Measurements from ENCODE around the gene MAML2. TPM values are rescaled to one million over a fixed set of nuclear protein-coding genes. Genes with fewer than 3 reads are reported as not detected.

The MAML2 gene
- polyA plus RNA-seq, 1 of the 3 experiments (the other 2 are of a cell fraction) = 20.1 TPM

DNA sequence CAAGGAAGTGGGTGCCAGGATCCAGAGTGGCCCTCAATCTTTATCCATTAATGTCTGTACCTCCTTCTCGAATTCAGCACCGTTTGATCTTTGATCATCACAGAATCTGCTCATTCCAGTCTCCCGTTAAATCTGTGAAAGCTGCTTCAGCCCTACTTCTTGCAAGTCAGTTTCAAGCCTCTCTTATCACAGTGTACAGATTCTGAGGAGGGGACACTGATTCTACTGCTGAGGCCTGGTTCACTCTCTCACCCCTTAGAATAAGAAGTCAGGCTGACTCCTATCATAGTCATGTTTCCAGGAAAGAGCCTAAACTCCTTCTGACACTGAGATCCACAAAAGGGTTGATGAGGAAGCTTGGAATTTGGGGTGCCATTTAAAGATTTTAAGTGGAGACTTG is 39.0 kb downstream of the MAML2 start:
- Histone ChIP-seq H2AFZ (ENCODE audit: low read depth) (no peak overlapping the region), H3K27ac (ENCODE audit: low read depth in 2 of 2, low read length in 1 of 2) (peak overlapping the region in 1 of 2 experiments; percentile 100; a peak in 2 of 4 replicates), H3K9ac (peak overlapping the region; percentile 46; the same call in 1 of the 2 replicates), H3K4me3 (ENCODE audit: low read depth in 2 of 2, low read length in 1 of 2) (no peak overlapping the region), H3K36me3 (replicated peaks in 1 of 2; ENCODE audit: control insufficient read depth in 1 of 2, insufficient read depth in 2 of 2, low read length in 1 of 2) (peaks cover 0 to 5% of the 10 kb centered on the region in 2 experiments), H3K9me3 (no peaks in the 10 kb centered on the region), H3K27me3 (ENCODE audit: insufficient read depth) (no peaks in the 10 kb centered on the region), H3K79me2 (ENCODE audit: insufficient read depth) (peaks cover 84% of the 10 kb centered on the region), H3K4me2 (peak overlapping the region; percentile 46), H3K4me1 (ENCODE audit: control insufficient read depth in 1 of 2, insufficient read depth in 2 of 2, low read depth in 1 of 2, low read length in 1 of 2) (peaks cover 13 to 69% of the 10 kb centered on the region in 2 experiments), H3K9me2 (no peaks in the 10 kb centered on the region), H4K20me1 (ENCODE audit: insufficient read depth) (no peaks in the 10 kb centered on the region), H3F3A (replicated peaks; ENCODE audit: insufficient read depth) (peaks cover 53% of the 10 kb centered on the region)
- 83% methylated on average over 3 of the region's 3 CpGs for WGBS (ENCODE audit: low lambda C conversion rate)
- ChIA-PET CTCF (no interaction called here), POLR2A (no interaction called here)
- TF ChIP-seq, protein P1, sequence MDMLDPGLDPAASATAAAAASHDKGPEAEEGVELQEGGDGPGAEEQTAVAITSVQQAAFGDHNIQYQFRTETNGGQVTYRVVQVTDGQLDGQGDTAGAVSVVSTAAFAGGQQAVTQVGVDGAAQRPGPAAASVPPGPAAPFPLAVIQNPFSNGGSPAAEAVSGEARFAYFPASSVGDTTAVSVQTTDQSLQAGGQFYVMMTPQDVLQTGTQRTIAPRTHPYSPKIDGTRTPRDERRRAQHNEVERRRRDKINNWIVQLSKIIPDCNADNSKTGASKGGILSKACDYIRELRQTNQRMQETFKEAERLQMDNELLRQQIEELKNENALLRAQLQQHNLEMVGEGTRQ (IDR thresholded peaks at IDR 0.05; ENCODE audit: borderline replicate concordance, low read depth, low read length) = no peak
- DNase-seq = no peak

DNA sequence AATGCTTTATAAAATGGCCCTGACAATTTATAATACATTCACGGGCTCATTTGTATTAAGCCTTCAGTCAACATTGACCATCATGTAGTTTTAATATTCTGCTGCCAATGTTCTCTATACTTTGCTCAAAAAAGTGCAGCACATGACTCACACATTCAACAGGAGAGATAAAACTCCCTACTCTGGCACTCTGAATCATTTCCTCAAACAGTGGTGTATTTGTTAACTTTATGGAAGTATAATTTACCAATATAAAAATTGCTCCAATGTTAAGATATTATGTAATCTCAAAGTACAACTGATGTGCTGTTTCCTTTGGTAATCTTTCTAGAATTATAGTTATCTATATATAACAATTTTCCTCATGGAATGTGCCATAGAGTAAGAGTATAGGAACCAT is 39.9 kb downstream of the MAML2 start:
- H3K4me2 ChIP-seq = peak overlapping the region; percentile 46
- peaks cover 78% of the 10 kb centered on the region for H3K79me2 ChIP-seq (ENCODE audit: insufficient read depth)
- peak overlapping the region; percentile 46; the same call in 1 of the 2 replicates for H3K9ac ChIP-seq
- H3K9me2 ChIP-seq = no peaks in the 10 kb centered on the region
- peak overlapping the region; percentile 22 to 100; a peak in 3 of 4 replicates for H3K27ac ChIP-seq (ENCODE audit: low read depth in 2 of 2, low read length in 1 of 2)
- WGBS (ENCODE audit: low lambda C conversion rate) = 10% methylated on average over 1 of the region's 1 CpG
- TF ChIP-seq NFIC (IDR thresholded peaks at IDR 0.05; ENCODE audit: borderline replicate concordance) (peak; percentile 36; the same call in 1 of the 2 replicates), JUND (IDR thresholded peaks at IDR 0.05) (peak; percentile 85), TEAD4 (IDR thresholded peaks at IDR 0.05; ENCODE audit: borderline replicate concordance, insufficient read depth) (no peak), TCF12 (IDR thresholded peaks at IDR 0.05) (peak; percentile 65), MEF2A (IDR thresholded peaks at IDR 0.05; ENCODE audit: borderline replicate concordance, low read depth) (0 out of 2 replicates have a peak, but pooled peaks have one; percentile 15), SMC3 (IDR thresholded peaks at IDR 0.05; ENCODE audit: low read depth, low read length) (no peak), EP300 (IDR thresholded peaks at IDR 0.05; ENCODE audit: borderline replicate concordance in 1 of 2, low read depth in 1 of 2, low read length in 1 of 2) (peak in 1 of 2 experiments; percentile 36; a peak in 1 of 4 replicates), FOSL2 (IDR thresholded peaks at IDR 0.05; ENCODE audit: borderline replicate concordance, low read depth) (peak; percentile 93)
- TF ChIP-seq, protein P2, sequence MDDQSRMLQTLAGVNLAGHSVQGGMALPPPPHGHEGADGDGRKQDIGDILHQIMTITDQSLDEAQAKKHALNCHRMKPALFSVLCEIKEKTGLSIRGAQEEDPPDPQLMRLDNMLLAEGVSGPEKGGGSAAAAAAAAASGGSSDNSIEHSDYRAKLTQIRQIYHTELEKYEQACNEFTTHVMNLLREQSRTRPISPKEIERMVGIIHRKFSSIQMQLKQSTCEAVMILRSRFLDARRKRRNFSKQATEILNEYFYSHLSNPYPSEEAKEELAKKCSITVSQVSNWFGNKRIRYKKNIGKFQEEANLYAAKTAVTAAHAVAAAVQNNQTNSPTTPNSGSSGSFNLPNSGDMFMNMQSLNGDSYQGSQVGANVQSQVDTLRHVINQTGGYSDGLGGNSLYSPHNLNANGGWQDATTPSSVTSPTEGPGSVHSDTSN (IDR thresholded peaks at IDR 0.05) = peak; percentile 56
- TF ChIP-seq, protein P3, sequence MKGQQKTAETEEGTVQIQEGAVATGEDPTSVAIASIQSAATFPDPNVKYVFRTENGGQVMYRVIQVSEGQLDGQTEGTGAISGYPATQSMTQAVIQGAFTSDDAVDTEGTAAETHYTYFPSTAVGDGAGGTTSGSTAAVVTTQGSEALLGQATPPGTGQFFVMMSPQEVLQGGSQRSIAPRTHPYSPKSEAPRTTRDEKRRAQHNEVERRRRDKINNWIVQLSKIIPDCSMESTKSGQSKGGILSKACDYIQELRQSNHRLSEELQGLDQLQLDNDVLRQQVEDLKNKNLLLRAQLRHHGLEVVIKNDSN (IDR thresholded peaks at IDR 0.05; ENCODE audit: borderline replicate concordance, low read depth) = peak; percentile 44; the same call in 1 of the 2 replicates
- peaks cover 2 to 8% of the 10 kb centered on the region in 2 experiments for H3K36me3 ChIP-seq (replicated peaks in 1 of 2; ENCODE audit: control insufficient read depth in 1 of 2, insufficient read depth in 2 of 2, low read length in 1 of 2)
- POLR2A ChIA-PET = no interaction called here
- H3K4me1 ChIP-seq (ENCODE audit: control insufficient read depth in 1 of 2, insufficient read depth in 2 of 2, low read depth in 1 of 2, low read length in 1 of 2) = peaks cover 9 to 59% of the 10 kb centered on the region in 2 experiments
- H3K27me3 ChIP-seq (ENCODE audit: insufficient read depth) = no peaks in the 10 kb centered on the region
- H2AFZ ChIP-seq (ENCODE audit: low read depth) = no peak overlapping the region
- no peak for DNase-seq
- H3F3A ChIP-seq (replicated peaks; ENCODE audit: insufficient read depth) = peaks cover 44% of the 10 kb centered on the region
- H3K4me3 ChIP-seq (ENCODE audit: low read depth in 2 of 2, low read length in 1 of 2) = no peak overlapping the region
- H3K9me3 ChIP-seq = no peaks in the 10 kb centered on the region
- CTCF ChIA-PET = interaction anchor here (1.0 kb wide), 1 partner anchor 10 kb away, joined by 3 read pairs; no protein-coding TSS in a partner anchor
- no peaks in the 10 kb centered on the region for H4K20me1 ChIP-seq (ENCODE audit: insufficient read depth)

Measured in SK-N-SH (cell line).